HG02870 (cell line): ENCODE data around the gene VEPH1.

Experiments used
- ATAC-seq: cut with Tn5 transposase; IDR thresholded peaks from one replicate; pipeline ENCODE4 v1.9.1; 2021; ENCODE audit warnings: mild to moderate bottlenecking, moderate library complexity; ENCODE audit not compliant: unreplicated experiment

Gene VEPH1

DNA sequence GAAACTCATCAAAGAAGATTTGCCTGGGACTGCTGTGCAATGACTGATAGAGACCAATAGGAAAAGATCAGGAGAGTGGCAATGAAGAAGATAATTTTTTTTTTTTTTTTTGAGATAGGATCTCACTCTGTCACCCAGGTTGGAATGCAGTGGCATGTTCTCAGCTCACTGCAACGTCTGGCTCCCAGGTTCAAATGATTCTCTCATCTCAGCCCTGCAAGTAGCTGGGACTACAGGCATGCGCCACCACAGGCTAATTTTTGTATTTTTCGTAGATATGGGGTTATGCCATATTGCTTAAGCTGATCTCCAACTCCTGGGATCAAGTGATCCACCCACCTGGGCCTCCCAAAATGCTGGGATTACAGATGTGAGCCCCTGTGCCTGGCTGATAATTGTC is 226.4 kb downstream of the VEPH1 start:
- ATAC-seq: no peak

DNA sequence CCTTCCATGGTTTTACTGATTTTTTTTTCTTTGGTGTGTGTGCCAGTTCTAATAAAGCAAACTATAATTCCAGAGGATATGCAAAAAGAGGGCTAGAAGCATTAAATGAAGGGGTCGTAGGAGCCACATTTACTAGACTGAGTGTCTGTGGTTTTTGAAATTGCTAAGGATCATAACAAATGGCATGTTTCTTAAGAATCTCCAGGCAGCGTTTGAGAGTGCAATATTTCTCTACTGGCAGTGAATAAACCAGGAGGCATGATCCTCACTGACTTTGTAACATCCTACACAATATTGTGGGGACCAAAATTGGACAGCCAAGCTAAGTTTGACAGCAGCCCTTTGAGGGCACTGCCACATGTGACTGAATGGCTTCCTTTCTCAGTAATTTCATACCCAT is 227.4 kb downstream of the VEPH1 start:
- no peak for ATAC-seq

DNA sequence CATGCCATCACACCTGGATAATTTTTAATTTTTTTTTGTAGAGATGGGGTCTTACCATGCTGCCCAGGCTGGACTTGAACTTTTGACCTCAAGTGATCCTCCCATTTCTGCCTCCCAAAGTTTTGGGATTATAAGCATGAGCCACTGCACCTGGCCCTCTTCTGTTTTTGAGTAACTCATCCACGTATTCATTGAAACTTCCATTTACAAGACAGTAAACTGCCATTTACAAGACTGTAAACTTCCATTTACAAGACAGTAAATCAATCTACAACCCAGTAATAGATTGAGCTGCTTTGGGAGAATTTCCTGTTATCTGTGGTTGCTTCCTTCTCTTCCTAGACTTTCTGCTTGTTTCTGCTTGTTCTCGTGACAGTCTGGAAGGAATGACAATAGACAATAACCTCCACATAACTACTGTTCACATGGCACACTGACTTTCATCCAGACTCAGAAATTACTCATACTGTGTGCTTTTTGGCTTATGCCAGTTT is 228.5 kb downstream of the VEPH1 start:
- no peak for ATAC-seq

DNA sequence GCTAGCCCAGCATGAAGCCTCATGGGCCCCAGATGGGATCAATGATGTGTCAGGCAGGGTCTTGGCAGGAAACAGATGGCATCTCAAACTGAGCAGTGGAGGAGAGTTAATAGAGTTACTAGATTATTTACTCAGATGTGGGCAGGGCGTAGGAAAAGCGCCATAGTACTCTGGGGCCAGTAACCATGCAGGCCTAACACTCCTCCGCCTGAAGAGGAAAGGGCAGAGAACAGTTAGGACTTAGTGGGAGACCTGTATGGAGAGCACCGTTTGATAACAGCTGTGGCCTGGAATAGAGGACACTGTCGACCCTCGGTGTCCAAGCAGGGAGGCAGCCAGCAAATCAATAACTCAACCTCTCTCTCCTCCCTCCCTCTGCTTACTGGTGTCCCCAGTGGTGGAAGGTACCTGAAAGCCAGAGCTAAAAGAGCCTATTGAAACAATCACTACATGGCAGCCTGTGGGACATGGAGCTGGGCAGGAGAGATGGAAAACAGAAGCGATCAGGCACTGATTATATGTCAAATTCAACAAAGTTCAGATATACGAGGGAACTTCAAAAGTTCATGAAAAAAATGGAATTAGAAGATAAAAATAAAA is 231.8 kb downstream of the VEPH1 start:
- no peak for ATAC-seq

DNA sequence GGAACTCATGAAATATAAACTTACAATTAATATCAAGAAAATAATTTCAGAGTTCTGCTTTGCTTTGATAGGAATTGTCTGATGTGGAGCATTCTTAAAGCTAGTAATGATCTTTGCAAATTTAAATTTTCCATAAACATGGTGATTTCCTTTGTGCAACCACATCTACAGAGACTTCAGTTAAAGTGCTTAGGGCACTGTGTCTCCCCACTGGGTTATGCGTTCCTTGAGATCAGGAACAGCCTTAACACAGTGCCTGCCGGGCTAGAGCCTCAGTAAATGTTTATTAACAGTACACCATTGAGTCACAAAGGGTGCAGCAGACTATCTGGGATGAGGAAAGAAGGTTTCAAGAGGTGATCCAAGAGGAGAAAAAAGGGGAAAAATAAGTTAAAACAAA is 235.2 kb downstream of the VEPH1 start:
- ATAC-seq: no peak

GRCh38 chr3:157265931-157266330 is 237.3 kb downstream of the VEPH1 start:
- no peak for ATAC-seq

DNA sequence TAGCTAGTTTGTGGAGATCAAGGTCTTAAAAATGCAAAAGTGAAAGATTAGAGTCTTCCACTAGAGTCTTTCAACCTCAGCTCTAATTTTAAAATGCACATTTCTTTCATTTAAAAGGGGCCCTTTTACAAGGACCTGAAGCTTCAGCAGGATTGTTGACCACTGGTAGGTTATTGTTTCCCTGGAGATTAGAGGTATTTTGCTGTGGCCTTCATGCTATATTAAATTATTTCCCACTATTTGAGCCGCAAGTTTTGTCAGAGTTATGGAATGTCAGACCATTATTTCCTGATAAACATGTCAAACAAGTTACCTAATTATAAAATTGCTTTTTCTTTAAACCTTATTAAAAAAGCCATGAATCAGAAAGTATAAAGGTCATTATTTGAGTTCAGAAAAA is 240.2 kb downstream of the VEPH1 start:
- ATAC-seq: no peak

DNA sequence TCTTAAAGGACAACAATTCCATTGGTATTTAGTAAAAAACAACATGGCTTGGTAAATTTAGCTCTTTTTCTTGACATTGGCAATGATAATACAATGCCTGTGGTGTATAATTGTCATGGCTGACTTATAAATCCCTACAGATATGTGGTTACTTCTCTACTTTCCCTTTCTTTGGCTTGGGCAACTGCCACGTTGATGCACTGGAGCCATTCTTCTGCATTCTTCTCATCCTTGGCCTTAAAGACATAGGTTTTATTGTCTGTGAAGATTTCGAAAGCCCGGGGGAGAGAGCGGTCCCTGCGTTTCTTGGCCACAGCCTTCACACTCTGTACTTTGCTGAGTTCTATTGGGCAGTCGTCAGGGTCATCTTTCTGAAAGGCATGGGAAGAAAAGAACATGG is 242.2 kb downstream of the VEPH1 start:
- no peak for ATAC-seq

- ATAC-seq: no peak
These were observed 243.4 kb downstream of the VEPH1 start for GRCh38 chr3:157259825-157260224.

GRCh38 chr3:157257101-157257500 is 246.1 kb downstream of the VEPH1 start:
- ATAC-seq: no peak

- no peak for ATAC-seq
These were observed 247.4 kb downstream of the VEPH1 start for GRCh38 chr3:157255797-157256196.

- ATAC-seq: no peak
These were observed 251.5 kb downstream of the VEPH1 start for GRCh38 chr3:157251685-157252084.

- no peak for ATAC-seq
These were observed 253.6 kb downstream of the VEPH1 start for GRCh38 chr3:157249606-157250005.

- ATAC-seq: no peak
These were observed 254.4 kb downstream of the VEPH1 start for GRCh38 chr3:157248590-157249422.

- ATAC-seq: no peak
These were observed 255.8 kb downstream of the VEPH1 start for GRCh38 chr3:157247391-157247790.

DNA sequence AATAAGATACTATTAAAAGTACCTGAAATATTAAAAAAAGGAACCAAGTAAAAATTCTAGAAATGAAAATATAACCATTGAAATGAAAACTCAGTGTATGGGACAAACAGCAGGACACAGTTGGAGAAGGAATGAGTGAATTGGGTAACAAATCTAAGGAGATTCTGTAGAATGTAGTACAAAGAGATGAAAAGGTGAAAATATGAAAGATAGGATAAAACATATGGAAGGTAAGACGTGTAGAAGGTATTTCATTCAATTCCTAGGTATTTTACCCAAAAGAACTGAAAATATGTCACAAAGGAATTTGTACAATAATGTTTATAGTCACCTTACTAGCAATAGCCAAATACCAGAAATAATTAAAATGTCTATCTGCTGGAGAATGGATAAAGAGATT is 260.4 kb downstream of the VEPH1 start:
- ATAC-seq: no peak

- no peak for ATAC-seq
These were observed 261.6 kb downstream of the VEPH1 start for GRCh38 chr3:157241599-157241998.

- ATAC-seq: no peak
These were observed 262.8 kb downstream of the VEPH1 start for GRCh38 chr3:157240408-157240807.

DNA sequence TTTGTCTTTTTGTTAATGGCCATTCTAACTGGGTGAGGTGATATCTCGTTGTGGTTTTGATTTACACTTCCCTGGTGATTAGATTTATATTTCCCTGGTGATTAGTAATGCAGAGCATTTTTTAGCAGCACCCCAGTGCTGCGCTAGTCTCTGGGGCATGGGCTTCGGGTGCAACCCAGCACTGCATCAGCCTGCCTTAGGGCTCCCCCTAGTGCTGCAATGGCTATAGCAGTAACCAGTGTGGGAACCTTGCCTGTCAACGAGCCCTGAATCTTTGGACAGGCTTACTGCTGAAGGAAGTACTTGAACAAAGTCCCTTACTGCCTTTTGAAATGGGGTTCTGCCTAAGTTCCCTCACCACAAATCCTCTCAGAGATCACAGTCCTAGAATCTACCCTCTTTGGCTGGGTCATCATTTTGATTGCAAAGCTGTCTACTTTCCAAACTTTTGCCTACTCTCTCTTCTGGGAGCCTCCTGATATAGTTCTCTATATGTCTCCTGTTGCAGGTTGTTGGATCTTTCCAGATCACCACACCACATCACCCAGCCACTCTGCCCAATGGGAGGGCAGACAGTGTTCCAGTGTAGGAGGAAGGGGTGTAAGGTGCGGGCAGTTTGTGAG is 264.0 kb downstream of the VEPH1 start:
- ATAC-seq: peak; percentile 99

GRCh38 chr3:157238457-157238856 is 264.8 kb downstream of the VEPH1 start:
- ATAC-seq: no peak

- ATAC-seq: no peak
These were observed 265.3 kb downstream of the VEPH1 start for GRCh38 chr3:157237886-157238285.

- no peak for ATAC-seq
These were observed 267.9 kb downstream of the VEPH1 start for GRCh38 chr3:157235291-157235690.
